ENCODE measurements around the gene ZBTB20.

DNA sequence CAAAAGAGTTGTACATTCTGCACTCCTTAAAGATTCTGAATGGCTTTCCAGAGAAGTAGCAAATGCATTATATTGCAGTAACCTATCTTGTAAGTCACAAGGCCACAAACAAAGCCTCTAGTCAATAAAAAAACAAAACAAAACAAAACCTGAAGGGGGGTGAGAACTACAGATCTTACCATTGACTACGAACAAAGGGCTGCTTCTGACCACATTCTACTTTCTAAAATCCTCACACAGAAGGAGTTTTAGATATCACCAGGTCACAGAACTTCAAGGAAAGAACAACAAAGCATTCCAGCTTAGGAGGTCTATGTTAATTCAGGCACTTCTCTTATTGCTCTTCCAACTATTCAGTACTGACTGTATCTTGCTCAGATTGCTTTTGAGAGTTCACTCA lies 343.0 kb downstream of the ZBTB20 start:
- TF ChIP-seq POLR2A (IDR thresholded peaks at IDR 0.05) (no peak), POLR2AphosphoS5 (IDR thresholded peaks at IDR 0.05) (no peak)
- TF ChIP-seq, protein P1, sequence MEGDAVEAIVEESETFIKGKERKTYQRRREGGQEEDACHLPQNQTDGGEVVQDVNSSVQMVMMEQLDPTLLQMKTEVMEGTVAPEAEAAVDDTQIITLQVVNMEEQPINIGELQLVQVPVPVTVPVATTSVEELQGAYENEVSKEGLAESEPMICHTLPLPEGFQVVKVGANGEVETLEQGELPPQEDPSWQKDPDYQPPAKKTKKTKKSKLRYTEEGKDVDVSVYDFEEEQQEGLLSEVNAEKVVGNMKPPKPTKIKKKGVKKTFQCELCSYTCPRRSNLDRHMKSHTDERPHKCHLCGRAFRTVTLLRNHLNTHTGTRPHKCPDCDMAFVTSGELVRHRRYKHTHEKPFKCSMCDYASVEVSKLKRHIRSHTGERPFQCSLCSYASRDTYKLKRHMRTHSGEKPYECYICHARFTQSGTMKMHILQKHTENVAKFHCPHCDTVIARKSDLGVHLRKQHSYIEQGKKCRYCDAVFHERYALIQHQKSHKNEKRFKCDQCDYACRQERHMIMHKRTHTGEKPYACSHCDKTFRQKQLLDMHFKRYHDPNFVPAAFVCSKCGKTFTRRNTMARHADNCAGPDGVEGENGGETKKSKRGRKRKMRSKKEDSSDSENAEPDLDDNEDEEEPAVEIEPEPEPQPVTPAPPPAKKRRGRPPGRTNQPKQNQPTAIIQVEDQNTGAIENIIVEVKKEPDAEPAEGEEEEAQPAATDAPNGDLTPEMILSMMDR (IDR thresholded peaks at IDR 0.05): no peak
